SK-N-SH treated with all-trans-retinoic acid at 6 μM for 48 hours (cell line): Measurements from ENCODE around the gene TSC2.

ENCODE experiments used
- ATAC-seq: fragments of 200-7000 bp; cut with Tn5 transposase; 3 replicates; pipeline ENCODE4 v1.9.1; 2020; ENCODE audit warnings: mild to moderate bottlenecking, moderate library complexity
- ARNTL ChIP-seq: fragments of 450-650 bp; formaldehyde crosslinking; IDR thresholded peaks from 2 replicates; pipeline ENCODE4 v1.5.0; 2020; ENCODE audit warnings: low read depth, mild to moderate bottlenecking, moderate library complexity, borderline replicate concordance
- BACH2 ChIP-seq: fragments of 250-450 bp; sonication (Bioruptor Pico); IDR thresholded peaks from 2 replicates; pipeline ENCODE4 v1.9.0; 2021; ENCODE audit warnings: mild to moderate bottlenecking, borderline replicate concordance
- CSDC2 ChIP-seq: fragments of 250-450 bp; sonication (Bioruptor Pico); IDR thresholded peaks from 2 replicates; pipeline ENCODE4 v1.5.0; 2020; ENCODE audit warnings: mild to moderate bottlenecking, moderate library complexity
- GLIS3 ChIP-seq: fragments of 250-450 bp; sonication (Bioruptor Pico); IDR thresholded peaks from 2 replicates; pipeline ENCODE4 v1.5.0; 2020; ENCODE audit warnings: mild to moderate bottlenecking, moderate library complexity
- ISL1 ChIP-seq: fragments of 250-450 bp; sonication (Bioruptor Pico); IDR thresholded peaks from 2 replicates; pipeline ENCODE4 v2.1.2; 2022; ENCODE audit warnings: mild to moderate bottlenecking, moderate library complexity
- OSR1 ChIP-seq: fragments of 250-450 bp; sonication (Bioruptor Pico); IDR thresholded peaks from 2 replicates; pipeline ENCODE4 v1.8.0; 2022; ENCODE audit warnings: moderate library complexity, mild to moderate bottlenecking, inconsistent platforms
- PPARA ChIP-seq: fragments of 250-450 bp; sonication (Bioruptor Pico); IDR thresholded peaks from 2 replicates; pipeline ENCODE4 v1.5.0; 2020; ENCODE audit warnings: mild to moderate bottlenecking, borderline replicate concordance
- RARB ChIP-seq: fragments of 250-450 bp; sonication (Bioruptor Pico); IDR thresholded peaks from 2 replicates; pipeline ENCODE4 v1.8.0; 2021; ENCODE audit warnings: mild to moderate bottlenecking, moderate library complexity
- SNAI2 ChIP-seq: fragments of 250-450 bp; sonication (Bioruptor Pico); IDR thresholded peaks from 2 replicates; pipeline ENCODE4 v1.5.0; 2020; ENCODE audit warnings: mild to moderate bottlenecking, moderate library complexity
- TCF4 ChIP-seq: fragments of 250-450 bp; sonication (Bioruptor Pico); IDR thresholded peaks from 2 replicates; pipeline ENCODE4 v1.8.0; 2021; ENCODE audit warnings: mild to moderate bottlenecking, moderate library complexity, borderline replicate concordance
- ZC3H10 ChIP-seq: fragments of 250-450 bp; sonication (Bioruptor Pico); IDR thresholded peaks from 2 replicates; pipeline ENCODE4 v1.5.1; 2021; ENCODE audit warnings: mild to moderate bottlenecking, moderate library complexity
- ZFP30 ChIP-seq: fragments of 450-650 bp; formaldehyde crosslinking; IDR thresholded peaks from 2 replicates; pipeline ENCODE4 v1.5.0; 2022; ENCODE audit warnings: mild to moderate bottlenecking, moderate library complexity
- ZNF70 ChIP-seq: fragments of 450-650 bp; formaldehyde crosslinking; IDR thresholded peaks from 2 replicates; pipeline ENCODE4 v1.5.0; 2020; ENCODE audit warnings: mild to moderate bottlenecking, moderate library complexity
- ZNF8 ChIP-seq: fragments of 450-650 bp; formaldehyde crosslinking; IDR thresholded peaks from 2 replicates; pipeline ENCODE4 v1.5.0; 2020; ENCODE audit warnings: mild to moderate bottlenecking, moderate library complexity
- TF ChIP-seq, protein P1 (sequence below): fragments of 250-450 bp; sonication (Bioruptor Pico); IDR thresholded peaks from 2 replicates; pipeline ENCODE4 v1.8.0; 2020; ENCODE audit warnings: mild to moderate bottlenecking, moderate library complexity, borderline replicate concordance
- TF ChIP-seq, protein P2 (sequence below): fragments of 250-450 bp; sonication (Bioruptor Pico); IDR thresholded peaks from 2 replicates; pipeline ENCODE4 v1.8.0; 2021; ENCODE audit warnings: low read depth, mild to moderate bottlenecking, moderate library complexity, borderline replicate concordance
- TF ChIP-seq, protein P3 (sequence below): fragments of 250-450 bp; sonication (Bioruptor Pico); IDR thresholded peaks from 2 replicates; pipeline ENCODE4 v1.5.0; 2020; ENCODE audit warnings: mild to moderate bottlenecking, moderate library complexity
- TF ChIP-seq, protein P4 (sequence below): fragments of 250-450 bp; sonication (Bioruptor Pico); IDR thresholded peaks from 2 replicates; pipeline ENCODE4 v1.5.1; 2020; ENCODE audit warnings: low read depth, mild to moderate bottlenecking, moderate library complexity

The TSC2 gene

DNA sequence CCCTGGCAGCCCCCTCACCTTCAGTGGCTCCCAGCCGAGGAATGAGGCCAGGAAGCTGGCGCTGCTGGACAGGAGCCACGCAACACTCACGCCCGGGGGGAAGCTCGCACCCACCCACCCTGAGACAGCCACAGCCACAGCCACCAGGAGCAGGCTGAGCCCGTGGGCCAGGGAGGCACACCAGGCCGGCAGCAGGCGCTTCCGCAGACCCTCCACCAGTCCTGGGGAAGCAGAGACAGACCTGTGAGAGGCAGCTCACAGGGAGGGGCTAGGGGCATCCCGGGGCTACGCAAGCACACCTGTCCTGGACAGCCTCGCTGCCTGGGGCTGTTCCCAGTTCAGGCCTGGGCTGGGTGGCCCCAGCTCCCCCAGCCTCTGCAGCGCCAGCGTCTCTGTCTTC is 46.0 kb downstream of the TSC2 start (continued):
- no peak for TF ChIP-seq PPARA (CRISPR knock-in tag)
- TF ChIP-seq GLIS3 (CRISPR knock-in tag): no peak
- no peak for TF ChIP-seq BACH2 (CRISPR knock-in tag)

DNA sequence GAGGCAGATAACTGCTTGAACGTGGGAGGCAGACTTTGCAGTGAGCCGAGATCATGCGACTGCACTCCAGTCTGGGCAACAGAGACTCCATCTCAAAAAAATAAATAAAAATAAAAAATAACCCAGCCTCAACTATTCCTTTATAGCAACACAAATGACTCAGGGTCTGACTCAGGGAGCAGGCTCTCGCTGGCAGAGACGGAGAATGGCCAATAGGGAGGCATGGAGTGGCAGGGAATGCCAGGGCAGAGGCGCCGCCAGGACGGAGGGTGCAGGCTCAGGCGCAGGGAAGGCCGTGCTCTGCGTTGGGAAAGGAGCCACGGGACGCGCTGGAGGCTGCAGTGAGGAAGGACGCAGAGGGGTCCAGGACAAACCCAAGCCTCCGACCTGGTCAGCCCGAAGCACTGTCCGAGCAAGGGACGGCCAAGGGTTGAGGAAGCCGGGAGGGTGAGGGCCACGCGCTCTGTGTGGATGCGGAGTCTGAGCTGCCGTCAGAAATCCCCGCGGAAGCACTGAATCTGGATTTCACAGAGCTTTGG is 47.6 kb downstream of the TSC2 start:
- peak; percentile 71 for ATAC-seq

DNA sequence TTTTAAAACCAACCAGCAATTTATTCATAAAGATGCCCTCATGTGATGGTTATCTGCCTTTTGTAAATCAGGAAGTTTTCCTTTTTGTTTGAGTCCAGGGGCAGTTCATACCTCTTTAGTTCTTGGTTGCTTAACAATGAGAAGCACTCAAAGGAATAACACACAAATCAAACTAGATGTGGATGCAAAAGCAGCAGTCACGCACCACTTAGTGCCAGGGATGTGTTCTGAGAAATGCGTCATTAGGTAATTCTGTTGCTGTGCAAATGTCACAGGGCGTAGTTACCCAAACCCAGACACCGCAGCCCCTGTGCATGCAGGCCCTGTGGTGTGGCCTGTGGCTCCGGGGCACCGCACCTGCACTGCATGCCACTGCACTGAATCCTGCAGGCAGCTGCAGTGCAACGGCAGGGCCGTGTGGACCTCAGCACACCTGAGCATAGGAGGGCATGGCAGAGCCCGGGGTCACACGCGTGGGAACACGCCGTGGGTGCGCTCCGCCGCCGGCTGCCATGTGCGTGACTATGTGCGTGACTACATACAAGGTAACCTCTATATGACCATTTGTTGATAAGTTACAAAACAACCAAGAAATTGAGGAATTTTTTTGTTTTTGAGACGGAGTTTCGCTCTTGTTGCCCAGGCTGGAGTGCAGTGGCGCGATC is 48.3 kb downstream of the TSC2 start:
- TF ChIP-seq, protein P1, sequence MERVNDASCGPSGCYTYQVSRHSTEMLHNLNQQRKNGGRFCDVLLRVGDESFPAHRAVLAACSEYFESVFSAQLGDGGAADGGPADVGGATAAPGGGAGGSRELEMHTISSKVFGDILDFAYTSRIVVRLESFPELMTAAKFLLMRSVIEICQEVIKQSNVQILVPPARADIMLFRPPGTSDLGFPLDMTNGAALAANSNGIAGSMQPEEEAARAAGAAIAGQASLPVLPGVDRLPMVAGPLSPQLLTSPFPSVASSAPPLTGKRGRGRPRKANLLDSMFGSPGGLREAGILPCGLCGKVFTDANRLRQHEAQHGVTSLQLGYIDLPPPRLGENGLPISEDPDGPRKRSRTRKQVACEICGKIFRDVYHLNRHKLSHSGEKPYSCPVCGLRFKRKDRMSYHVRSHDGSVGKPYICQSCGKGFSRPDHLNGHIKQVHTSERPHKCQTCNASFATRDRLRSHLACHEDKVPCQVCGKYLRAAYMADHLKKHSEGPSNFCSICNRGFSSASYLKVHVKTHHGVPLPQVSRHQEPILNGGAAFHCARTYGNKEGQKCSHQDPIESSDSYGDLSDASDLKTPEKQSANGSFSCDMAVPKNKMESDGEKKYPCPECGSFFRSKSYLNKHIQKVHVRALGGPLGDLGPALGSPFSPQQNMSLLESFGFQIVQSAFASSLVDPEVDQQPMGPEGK (CRISPR knock-in tag): no peak
- TF ChIP-seq TCF4 (CRISPR knock-in tag) (no peak), OSR1 (CRISPR knock-in tag) (no peak)
- TF ChIP-seq, all 23 proteins: peak for 0
- no peak for ATAC-seq

More for the DNA sequence above, 47.6 kb downstream of the TSC2 start:
- TF ChIP-seq ZFP30 (CRISPR knock-in tag) (no peak), ARNTL (CRISPR knock-in tag) (no peak), CSDC2 (CRISPR knock-in tag) (no peak), RARB (CRISPR knock-in tag) (no peak), BACH2 (CRISPR knock-in tag) (no peak), ZC3H10 (CRISPR knock-in tag) (no peak), SNAI2 (CRISPR knock-in tag) (no peak), ZNF8 (CRISPR knock-in tag) (no peak), ZNF70 (CRISPR knock-in tag) (no peak)
- TF ChIP-seq, protein P2, sequence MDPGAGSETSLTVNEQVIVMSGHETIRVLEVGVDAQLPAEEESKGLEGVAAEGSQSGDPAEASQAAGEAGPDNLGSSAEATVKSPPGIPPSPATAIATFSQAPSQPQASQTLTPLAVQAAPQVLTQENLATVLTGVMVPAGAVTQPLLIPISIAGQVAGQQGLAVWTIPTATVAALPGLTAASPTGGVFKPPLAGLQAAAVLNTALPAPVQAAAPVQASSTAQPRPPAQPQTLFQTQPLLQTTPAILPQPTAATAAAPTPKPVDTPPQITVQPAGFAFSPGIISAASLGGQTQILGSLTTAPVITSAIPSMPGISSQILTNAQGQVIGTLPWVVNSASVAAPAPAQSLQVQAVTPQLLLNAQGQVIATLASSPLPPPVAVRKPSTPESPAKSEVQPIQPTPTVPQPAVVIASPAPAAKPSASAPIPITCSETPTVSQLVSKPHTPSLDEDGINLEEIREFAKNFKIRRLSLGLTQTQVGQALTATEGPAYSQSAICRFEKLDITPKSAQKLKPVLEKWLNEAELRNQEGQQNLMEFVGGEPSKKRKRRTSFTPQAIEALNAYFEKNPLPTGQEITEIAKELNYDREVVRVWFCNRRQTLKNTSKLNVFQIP (CRISPR knock-in tag): no peak
- TF ChIP-seq, protein P3, sequence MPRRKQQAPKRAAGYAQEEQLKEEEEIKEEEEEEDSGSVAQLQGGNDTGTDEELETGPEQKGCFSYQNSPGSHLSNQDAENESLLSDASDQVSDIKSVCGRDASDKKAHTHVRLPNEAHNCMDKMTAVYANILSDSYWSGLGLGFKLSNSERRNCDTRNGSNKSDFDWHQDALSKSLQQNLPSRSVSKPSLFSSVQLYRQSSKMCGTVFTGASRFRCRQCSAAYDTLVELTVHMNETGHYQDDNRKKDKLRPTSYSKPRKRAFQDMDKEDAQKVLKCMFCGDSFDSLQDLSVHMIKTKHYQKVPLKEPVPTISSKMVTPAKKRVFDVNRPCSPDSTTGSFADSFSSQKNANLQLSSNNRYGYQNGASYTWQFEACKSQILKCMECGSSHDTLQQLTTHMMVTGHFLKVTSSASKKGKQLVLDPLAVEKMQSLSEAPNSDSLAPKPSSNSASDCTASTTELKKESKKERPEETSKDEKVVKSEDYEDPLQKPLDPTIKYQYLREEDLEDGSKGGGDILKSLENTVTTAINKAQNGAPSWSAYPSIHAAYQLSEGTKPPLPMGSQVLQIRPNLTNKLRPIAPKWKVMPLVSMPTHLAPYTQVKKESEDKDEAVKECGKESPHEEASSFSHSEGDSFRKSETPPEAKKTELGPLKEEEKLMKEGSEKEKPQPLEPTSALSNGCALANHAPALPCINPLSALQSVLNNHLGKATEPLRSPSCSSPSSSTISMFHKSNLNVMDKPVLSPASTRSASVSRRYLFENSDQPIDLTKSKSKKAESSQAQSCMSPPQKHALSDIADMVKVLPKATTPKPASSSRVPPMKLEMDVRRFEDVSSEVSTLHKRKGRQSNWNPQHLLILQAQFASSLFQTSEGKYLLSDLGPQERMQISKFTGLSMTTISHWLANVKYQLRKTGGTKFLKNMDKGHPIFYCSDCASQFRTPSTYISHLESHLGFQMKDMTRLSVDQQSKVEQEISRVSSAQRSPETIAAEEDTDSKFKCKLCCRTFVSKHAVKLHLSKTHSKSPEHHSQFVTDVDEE: no peak
- TF ChIP-seq, all 23 proteins: peak for 0

DNA sequence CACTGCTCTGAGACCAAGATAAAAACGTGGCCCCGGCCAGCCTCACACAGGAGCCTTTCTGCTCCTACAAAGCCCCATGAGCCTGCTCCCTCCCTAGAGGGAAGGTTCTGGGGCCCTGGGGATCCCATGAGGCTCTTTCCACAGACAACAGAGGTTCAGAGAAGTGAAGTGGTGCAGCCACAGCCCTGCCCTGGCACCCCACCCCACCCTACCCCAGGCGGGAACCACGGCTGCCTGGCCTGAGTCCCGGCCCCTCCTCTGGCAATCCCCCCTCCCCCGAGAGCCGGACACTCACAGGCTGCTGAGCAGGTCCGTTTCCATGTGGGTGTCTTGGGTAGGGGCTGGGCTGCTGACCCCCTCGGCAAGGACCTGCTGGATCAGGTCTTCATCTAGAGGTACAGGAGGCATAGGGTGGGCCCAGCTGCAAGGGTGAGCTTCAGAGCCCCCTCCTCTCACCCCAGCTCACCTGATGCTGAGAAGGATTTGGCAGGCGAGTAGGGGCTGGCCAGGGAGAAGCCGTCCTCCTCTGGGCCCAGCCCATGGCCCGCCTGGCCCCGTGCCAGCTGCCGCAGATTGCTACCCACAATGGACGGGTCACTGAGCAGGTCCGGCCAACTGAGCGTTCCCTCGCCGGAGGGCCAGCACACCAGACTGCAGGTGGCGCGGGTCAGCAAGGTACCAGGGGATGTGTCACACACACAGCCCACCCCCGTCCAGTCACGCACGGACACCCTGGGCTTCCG is 49.2 kb downstream of the TSC2 start:
- TF ChIP-seq, protein P1 (CRISPR knock-in tag): no peak
- TF ChIP-seq TCF4 (CRISPR knock-in tag): no peak
- TF ChIP-seq CSDC2 (CRISPR knock-in tag): no peak
- no peak for TF ChIP-seq OSR1 (CRISPR knock-in tag)
- TF ChIP-seq, protein P3: no peak
- TF ChIP-seq ZFP30 (CRISPR knock-in tag): no peak
- no peak for TF ChIP-seq ISL1
- TF ChIP-seq, protein P4, sequence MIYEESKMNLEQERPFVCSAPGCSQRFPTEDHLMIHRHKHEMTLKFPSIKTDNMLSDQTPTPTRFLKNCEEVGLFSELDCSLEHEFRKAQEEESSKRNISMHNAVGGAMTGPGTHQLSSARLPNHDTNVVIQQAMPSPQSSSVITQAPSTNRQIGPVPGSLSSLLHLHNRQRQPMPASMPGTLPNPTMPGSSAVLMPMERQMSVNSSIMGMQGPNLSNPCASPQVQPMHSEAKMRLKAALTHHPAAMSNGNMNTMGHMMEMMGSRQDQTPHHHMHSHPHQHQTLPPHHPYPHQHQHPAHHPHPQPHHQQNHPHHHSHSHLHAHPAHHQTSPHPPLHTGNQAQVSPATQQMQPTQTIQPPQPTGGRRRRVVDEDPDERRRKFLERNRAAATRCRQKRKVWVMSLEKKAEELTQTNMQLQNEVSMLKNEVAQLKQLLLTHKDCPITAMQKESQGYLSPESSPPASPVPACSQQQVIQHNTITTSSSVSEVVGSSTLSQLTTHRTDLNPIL (CRISPR knock-in tag): no peak
- no peak for TF ChIP-seq RARB (CRISPR knock-in tag)
- TF ChIP-seq GLIS3 (CRISPR knock-in tag): no peak
- TF ChIP-seq ZNF70 (CRISPR knock-in tag): no peak
- no peak for TF ChIP-seq ARNTL (CRISPR knock-in tag)
- TF ChIP-seq, protein P2 (CRISPR knock-in tag): no peak
- no peak for ATAC-seq
